Activated naive CD4-positive, alpha-beta T cell treated with anti-CD3 and anti-CD28 coated beads, Interleukin-2, amount 50 U/mL, for 16 hours (primary cell): ENCODE results near the gene DLGAP1.

Source experiments
- DNase-seq: peaks from one replicate; pipeline ENCODE4 v3.0.0-alpha.2; 2020

Gene DLGAP1

DNA sequence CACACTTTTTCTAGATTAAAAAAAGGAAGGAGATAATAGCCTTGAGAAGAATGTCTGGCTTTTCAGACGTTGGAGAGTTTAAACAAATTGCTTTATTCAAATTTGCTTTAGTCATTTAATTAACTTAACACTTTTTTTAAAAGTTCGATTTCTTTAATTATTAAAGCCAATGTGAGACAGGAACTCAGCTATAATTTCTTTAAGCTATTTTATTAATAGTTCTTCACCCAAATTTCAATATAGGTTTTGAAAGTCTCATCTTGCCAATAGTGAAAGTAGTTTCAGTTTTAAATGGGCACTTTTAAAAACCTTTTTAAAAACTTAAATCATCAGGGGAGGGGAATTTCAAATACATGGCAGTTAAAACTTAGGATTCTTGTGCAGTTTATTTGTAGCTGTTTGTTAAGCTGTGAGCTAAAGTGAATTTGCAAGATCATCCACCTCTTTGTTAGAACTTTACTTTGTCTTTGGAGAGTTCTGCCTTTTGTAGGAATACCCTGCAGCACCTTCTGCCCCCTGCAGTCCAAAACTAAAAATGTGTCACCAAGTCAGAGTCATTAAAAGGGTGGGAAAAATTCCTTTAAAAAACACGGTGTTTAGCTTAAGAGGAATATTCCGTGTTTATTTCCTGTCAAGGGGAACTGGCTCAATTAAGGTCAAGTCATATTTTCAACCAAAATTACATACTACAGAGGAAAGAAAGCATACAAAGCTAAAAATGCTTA lies 1000.6 kb downstream of the DLGAP1 start:
- DNase-seq: no peak

DNA sequence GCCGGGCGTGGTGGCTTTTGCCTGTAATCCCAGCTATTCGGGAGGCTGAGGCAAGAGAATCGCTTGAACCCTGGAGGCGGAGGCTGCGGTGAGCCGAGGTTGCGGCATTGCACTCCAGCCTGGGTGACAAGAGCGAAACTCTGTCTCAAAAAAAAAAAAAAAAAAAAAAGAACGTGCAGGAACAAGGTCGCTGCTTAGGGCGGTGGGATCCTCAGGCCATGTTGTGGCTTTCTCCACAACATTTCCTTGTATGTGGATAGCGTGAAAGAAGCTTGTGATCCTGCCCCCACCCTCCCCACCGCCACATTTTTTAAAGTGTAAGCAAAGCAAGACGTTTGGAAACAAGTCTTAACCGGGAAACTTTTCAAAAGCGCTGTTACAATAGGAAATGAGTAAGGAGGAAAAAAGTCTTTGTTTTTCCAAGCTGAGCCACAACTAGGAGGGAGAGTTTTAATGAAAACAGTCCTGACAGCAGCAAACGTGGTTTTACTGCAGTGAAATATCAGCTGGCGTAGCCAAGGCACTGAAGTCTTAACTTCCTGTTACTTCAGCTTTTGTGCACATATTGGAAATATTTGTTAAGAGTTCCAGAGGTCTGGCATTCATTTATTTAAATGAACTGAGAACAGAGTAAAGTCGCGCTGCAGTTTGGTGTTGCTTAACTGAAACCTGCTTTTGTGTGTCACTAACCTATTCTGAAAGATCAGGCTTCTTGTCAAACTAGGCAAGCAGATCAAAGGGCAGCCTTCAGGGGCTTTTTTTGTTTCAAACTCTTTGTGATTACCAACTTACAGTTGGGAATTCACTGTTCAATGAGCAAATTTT lies 1001.4 kb downstream of the DLGAP1 start:
- peak; percentile 42 for DNase-seq

DNA sequence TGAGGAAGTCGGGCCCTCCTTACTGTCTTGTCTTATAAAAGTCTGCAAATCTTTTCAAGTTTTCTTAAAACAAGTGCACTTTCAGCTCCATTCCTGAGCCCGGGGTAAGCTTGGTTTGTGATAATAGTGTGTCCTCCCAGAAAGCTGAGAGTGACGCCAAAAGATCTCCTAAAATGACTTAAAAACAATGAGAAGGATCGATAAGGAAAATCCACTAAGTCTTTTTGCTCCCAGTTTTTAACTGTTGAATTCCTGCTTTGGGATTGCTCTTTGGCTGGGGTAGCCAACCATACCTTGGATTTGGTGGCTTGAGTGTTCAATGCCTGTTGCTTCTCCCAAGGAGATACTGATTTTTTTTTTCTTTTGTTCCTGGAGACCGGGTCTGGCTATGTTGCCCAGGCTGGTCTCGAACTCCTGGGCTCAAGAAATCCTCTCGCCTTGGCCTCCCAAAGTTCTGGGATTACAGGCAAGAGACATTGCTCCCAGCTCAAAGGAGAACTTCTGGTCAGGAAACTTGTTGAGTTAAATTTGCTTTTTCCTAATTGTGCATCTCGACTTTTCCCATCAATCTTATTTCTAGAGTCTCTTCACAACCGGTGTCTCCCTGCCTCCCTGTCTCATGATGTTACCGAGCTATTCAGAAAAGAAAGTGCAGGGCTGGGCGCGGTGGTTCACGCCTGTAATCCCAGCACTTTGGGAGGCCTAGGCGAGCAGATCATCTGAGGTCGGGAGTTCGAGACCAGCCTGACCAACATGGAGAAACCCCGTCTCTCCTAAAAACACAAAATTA lies 1002.2 kb downstream of the DLGAP1 start:
- DNase-seq: no peak

DNA sequence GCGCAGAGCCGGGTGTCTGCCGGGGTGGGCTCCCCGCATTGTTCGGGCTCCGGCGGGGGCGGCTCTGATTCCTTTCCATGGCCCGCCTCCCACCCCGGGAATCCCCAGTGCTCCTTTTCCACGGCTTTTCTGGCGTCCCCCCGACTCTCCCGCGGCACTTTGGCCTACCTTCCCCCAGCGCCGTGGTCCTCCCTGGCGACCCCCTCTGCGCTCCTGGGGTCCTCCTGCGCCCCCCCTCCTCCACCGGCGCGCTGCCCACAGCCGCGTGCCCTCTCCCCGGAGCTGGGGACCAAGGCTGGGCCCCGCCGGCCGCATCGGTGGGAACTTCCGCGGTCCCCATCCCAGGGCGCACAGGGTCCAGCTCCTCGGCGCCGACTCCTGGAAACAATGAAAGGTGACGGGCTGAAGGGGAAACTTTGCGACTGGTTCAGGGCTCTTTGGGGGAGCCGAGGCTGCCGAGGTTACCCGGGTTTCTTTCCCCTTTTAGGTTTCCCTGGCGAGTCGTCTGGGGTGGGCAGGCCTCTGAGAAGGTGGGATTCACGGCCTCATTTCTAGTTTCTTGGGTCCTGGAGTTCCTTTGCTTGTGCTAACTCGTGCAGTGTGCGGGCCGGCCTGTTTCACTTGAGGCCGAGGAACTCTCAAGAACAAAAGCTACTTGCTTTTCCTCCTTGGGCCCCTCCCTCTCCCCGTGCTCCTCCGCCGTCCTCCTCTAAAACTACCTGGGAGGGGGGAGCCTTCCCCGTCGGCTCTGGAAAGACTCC lies 1002.9 kb downstream of the DLGAP1 start:
- peak; percentile 39 for DNase-seq

DNA sequence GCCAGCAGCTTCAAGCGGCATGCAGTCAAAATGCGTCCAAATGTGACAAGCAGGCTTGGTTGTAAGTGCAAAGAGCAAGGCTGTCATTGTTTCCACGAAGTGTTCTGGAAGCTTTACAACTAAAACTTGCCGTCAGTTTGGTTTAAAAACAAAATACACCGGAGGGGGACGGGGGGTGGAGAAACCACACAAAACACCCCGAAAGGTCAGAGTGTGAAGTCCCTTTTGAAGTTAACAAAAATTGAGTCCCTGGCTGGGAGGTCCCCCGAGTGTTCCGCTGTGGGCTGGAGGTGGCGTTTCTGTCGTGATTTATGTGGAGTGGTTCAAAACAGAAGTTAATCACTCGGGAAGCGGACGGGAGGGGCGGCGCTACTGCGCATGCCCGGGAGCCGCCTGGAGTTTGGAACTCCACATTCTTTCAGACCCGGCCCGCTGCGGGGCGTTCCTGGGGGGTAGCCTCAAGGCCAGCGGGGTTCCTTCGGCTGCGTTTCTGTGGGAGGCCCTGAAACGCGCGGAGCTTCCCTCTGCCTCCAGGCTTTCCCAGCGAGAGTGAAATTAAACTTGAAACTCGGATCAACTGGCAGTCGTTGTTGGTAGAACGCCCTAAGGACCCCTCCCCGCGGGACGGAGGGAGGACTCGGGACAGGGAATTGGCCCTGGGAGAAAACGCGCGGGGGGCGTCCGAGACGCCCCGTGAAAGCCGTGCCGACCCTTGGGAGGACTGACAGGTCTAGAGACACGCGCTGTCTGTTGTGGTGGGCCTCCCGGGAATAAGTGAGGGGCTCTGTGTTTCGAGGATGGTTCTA lies 1003.7 kb downstream of the DLGAP1 start:
- peak; percentile 84 for DNase-seq

DNA sequence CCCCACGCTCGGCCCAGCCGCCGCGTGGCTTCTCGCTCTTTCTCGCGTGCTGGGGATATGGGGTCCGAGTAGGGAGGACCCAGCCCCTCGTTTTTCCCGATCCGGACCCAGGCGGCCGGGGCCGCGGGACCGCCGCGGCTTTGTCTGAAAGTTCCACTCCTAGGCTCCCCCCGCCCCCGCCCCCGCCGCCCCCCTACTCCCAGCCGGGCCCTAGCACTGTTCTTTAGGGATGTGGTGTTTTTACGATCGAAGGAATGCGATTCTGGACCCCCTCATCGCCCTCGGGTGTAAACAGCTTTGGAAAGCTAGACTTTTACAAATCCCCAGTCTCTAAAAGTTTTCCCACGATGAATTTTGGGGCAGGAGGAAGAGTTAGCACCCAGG lies 1004.3 kb downstream of the DLGAP1 start:
- no peak for DNase-seq

DNA sequence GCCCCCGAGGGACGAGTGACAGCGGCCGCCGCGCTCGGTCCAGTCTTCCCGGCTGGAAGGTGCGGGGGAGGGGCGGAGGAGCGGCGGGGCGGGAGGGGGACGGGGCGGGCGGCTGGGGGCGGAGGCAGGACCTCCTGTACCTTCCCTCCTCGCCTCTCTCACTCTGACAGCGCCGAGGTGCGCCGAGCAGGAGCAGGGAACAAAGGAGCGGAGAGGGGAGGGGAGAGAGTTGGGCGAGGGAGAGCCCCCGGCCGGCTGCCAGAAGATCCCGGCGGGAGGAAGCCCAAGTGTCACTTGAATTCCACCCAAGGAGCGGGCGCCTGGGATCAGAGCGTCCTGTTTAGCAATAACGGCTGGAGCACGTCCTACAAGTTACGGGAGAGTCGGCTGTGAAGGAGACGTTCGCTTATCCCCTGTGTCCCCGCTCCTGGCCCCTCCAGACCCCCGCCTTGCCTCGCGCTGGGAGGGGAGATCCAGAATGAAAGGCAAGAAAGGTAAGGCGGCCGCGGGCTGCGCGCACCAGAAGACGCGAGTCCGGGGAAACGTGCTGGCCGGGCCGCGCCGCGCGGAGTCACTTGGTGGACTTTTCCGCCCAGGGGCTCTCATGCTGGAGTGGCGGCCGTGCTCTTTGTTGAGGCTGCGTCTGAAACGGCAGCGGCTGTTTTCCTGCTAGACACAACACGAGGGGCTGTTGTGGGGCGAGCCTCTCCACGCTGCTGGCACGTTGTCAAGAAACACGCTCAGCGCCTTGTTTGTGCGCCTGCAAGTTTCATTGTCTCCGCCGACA lies 1004.9 kb downstream of the DLGAP1 start, which contains the start of gene TGIF1:
TSS of gene TGIF1 (plus strand) at position 161 of the 787 bp plus-strand sequence. CDS start at position 479, 318 bp downstream.
- peak; percentile 74 for DNase-seq

DNA sequence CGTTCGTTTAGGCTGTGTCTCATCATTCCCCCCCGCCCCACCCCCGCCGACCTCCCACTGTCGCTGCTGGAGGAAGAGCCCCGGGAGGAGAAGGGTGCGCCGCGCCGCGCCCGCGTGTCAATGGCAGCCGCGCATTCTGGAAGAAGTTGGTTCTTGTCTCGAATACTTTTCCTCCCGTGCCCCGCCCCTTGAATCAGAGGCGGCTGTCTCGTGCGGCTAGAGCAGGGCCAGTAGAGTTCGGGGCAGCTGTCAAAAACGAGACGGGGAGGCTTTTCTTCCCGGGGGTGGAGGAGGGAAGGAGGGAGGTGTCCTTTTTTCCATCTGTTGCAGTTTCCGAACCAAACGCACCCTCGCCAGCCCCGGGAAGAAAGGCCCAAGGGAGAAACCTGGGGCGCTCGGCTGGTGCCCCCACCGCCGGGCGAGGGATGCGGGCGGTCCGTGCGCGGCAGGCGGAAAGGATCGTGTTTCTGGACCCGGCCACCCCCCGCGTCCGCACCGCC lies 1005.5 kb downstream of the DLGAP1 start:
- peak; percentile 78 for DNase-seq

DNA sequence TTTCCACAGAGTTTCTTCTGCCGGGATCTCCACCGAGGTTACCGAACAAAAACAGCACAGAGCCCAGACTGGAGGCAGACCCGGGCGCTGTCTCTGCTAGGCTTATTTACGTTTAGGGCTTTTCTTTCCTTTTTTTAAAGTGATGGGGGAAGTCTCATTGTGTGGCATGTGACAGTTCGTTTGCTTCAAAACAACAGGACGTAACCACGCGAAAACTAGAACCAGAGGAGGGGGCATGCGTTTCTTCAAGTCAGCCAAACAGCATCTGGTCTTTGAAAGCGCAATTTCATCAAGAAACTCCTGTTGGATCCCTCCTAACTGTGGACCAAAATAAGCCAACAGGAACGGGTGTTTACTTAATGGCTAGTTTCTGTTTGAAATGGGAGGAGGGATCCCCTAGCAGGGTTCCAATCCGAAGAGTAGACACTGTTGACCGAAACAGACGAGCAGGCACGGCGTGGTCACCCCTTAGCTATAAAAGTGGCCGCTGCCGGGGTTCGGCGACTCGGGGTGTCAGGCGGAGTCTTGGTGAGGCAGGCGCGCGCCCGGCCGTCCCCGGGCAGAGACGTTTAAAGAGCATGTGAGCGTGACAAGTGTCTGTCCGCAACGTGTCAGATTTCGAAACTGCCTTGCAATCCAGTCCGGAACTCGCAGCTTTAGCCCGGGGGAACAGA lies 1006.1 kb downstream of the DLGAP1 start:
- peak; percentile 73 for DNase-seq

DNA sequence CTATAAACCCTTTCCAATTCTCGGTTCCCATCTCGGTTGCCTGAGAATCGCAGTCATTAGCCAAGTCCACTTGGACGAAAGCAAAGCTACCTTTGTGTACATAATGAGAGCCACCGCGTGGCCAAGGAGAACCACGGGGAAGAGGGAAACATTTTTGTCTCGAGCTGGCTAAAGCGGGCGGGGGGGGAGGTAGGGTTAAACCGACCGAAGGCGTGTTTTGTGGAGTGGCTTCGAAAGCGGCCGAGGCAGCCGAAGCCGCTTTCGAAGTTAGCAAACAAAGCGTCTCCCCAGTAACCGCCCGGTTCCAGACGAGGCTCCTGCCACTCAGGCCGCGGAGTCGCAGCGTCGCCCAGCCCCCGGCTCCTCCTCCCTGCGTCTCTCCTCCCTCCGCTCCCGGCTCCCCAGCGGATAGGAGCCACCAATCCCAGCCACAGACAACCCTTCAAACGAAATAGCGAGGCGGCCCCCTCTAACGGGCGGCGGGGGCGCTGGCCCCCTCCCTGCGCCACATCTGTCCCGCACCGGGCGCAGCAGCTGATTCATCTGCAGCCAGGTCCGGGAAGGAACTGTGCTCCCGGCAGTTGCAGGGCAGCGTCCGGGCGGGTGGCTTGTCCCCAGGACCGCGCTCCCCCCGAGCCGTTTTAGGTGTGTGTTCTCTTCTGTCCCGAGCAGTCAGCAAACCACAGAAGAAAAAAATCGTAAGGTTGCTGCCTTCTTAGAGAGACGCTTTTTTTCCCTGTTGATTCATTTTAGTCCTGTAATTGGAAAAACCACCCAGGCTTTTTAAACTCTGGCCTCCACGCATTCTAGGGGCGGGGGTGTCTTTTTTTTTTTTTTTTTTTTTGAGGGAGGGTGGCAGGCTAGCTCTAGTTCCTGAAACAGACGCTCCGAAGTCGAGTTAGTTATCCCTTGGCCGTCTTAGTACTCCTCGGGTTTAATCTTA lies 1006.9 kb downstream of the DLGAP1 start:
- DNase-seq: peak; percentile 74

DNA sequence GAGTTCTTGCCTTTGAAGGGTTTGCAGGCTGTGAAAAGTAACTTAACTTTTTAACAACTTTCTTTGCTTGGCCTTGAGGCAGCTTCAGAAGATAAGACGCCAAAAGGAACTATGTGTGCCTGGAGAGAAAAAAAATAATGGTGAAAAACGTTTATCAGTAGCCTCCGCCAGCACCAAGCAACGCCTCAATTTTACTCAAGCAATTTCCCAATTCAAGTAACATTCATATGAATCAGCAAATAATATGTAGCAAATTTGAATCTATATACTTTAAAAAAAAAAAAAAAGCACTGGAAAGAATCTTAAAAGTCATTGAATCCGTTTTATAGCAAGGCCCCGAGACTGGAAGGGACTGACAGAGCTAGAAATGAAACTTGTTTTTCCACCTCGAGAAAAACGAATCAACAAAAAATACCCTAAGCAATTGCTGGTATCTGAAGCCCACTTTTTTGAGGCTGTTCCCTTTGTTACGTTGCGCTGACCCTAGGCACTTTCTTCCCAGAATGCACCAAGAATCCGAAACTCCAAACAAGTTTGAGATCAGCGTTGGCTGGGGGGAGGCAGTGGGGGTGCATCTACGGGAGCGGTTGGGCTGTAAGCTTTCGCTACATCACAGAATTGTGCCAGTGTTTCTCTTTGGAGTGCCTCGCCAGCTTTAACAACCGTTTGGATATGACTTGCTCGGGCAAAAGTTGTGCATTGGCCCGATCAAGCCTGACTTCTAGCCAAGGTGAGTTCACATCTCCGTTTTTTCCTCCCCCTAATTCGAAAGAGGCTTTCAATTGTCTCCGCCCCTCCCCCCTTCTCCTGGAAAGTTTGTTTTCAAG lies 1007.8 kb downstream of the DLGAP1 start:
- DNase-seq: peak; percentile 25
